GM19328 (cell line): ENCODE data around the gene UBAP2.
A peak's percentile ranks its signal among the peaks of the same experiment; 100 is the strongest.
"Not testable (repeated sequence)": the region's sequence is repeated elsewhere in the genome, so short reads cannot be mapped to it uniquely, and the experiment has no call there.

Experiments used
- ATAC-seq: cut with Tn5 transposase; IDR thresholded peaks from one replicate; pipeline ENCODE4 v1.9.1; 2021; ENCODE audit warnings: mild to moderate bottlenecking, moderate library complexity; ENCODE audit not compliant: unreplicated experiment

UBAP2 gene

DNA sequence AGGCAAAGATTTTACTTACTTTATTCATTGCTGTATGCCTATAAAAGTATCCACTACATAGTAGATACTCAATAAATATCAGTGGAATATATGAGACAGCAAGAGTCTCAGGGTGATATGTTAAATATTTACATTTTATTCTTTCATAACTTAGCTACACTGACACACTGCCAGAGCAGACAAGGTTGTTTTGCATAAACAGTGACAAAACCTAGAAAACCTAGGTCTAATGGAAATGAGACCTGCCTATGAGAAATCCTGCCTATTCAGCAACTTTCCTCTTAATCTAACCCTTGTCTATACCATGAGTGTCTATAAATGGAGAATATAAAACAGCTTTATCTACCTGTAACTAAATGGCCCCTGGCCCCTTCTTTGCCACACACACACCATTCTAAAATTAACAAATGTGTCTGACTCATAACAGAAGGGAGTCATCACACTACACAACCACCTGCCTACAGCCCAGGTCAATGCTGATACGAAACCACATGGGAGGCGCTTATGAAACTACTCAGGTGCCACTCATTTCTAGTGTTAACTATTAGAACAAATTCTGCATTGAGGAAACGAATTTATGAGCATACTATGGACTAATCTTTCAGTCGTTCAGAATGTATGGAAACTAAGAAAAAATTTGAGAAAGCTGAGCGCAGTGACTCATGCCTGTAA, 60.3 kb downstream of the UBAP2 start:
- peak; percentile 94 for ATAC-seq

DNA sequence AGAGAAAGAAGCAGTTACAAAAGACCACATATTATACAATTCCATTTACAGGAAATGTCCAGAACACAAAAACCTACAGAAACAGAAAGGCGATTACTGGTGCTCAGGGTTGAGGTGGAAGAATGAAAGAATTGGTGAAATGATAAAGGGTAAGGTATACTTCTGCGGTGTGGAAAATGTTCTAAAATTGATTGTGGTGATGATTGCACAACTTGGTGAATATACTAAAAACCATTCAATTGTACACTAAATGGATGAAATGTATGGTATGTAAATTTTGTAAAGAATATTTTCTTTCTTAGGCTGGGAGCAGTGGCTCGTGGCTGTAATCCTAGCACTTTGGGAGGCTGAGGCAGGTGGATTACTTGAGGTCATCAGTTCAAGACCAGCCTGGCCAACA, 72.3 kb downstream of the UBAP2 start:
- ATAC-seq = no peak

DNA sequence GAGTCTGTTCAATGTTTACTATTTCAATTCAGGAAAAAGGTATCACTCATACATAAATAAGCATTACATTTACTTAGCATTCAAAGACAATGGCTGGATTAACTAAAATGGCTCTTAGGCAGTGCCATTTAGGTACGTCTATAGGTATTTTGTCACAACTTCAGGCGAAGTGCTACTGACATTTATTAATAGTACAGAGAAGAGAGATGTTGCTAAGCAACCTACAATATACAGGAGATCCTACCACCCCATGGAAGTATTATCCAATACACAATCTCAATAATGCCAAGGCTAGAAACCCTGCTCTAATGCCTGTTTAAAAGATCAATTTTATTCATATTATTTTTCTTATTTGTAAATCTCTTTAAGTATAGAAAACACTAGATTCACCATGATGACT, 76.0 kb downstream of the UBAP2 start:
- no peak for ATAC-seq

DNA sequence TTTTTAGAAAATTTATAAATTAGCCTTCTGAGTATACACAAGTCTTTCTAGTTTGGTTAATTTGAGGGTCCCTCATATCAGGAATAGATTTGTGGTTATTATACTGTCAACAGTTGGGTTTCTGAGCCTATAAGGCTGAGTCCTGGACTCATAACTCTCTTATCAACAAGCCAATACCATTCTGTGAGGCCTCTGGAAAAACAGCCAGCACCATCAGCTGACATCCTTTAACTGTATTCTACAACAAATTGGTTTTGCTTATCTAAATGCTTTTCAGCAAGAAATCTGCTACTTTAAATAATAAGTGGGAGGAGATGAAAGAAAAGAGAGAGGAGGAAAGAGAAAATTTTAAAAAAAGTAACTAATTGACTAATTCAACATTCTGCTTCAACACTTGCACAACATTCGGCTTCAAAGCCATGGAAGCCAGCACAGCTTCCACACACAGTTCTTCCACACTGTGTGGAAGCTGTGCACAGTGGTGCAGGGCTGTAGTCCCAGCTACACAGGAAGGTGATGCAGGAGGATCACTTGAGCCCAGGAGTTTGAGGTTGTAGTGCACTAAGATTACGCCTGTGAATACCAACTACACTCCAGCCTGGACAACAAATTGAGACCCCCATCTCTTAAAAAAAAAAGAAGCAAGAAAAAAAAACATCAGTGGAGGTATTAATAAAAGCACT, 84.5 kb downstream of the UBAP2 start:
- ATAC-seq = no peak

DNA sequence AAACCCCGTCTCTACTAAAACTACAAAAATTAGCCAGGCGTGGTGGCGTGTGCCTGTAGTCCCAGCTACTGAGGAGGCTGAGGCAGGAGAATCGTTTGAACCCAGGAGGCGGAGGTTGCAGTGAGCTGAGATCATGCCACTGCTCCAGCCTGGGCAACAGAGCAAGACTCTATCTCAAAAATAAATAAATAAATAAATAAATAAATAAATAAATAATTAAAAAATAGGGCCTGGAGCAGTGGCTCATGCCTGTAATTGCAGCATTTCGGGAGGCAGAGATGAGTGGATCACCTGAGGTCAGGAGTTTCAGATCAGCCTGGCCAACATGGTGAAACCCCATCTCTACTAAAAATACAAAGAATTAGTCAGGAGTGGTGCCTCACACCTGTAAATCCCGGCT, 86.2 kb downstream of the UBAP2 start:
- not testable (repeated sequence) for ATAC-seq

DNA sequence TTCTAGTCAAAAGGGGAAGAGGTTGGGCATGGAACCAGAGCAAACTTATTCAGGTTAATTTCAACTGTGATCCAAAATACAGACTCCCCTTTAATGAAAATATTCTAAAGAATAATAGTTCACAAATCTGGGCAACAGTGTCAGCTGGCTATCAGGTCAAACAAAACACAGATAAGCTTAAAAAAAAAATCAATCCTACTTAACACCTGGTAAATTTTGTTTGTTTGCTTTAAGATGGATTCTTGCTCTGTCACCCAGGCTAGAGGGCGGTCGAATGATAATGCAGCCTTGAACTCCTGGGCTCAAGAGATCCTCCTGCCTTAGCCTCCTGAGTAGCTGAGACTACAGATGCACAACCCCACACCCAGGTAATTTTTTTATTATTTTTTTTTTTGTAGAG, 89.0 kb downstream of the UBAP2 start:
- no peak for ATAC-seq

DNA sequence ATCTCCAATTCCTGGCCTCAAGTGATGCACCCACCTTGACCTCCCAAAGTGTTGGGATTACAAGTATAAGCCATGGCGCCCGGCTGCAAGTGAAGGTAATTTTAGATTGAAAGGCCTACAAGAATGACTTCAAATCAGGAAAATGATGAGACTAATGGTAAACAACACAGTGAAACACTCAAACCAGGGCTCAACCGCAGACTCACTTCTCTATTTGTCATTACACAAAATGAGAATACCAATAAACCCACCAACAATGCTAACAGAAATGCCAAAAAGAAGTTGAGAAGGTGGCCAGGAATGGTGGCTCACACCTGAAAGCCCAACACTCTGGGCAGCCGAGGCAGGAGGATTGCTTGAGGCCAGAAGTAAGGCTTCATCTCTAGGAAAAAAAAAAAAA, 92.1 kb downstream of the UBAP2 start:
- no peak for ATAC-seq

DNA sequence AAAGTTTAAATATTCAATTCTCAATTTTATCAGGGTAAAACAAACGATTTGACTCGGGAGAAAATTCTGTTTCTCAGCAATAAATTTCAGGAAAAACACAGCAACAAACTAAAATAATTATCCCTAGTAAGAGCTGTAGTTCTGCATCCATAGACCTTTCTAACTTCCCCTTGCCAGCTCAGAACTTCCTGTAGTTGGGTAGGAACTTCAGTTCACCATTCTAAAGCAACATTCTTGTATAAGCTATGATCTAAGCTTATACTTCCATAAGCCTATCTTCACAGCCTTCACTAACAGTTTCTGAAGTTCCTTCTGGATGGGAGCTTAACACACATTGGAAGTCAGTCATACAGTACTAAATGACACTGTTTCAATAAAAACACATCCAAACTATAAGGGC, 96.6 kb downstream of the UBAP2 start:
- ATAC-seq = no peak

DNA sequence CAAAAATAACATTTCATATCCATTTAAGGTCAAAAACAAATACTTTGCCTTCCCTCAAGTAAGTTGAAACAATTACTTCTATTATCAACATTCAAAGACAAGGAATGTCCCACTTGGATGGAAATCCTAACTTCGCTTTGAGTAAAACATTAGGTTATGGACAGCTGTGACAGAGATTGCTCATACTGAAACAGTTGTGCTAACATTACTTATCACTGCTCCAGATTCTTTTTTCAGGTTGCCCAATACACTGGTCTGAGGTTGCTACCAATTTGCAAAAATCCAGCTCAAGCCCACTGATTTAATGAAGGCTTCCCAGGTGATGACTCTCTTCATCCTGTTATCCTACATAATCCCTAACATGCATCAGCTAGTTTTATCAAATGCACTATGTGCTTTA, 98.3 kb downstream of the UBAP2 start:
- no peak for ATAC-seq

DNA sequence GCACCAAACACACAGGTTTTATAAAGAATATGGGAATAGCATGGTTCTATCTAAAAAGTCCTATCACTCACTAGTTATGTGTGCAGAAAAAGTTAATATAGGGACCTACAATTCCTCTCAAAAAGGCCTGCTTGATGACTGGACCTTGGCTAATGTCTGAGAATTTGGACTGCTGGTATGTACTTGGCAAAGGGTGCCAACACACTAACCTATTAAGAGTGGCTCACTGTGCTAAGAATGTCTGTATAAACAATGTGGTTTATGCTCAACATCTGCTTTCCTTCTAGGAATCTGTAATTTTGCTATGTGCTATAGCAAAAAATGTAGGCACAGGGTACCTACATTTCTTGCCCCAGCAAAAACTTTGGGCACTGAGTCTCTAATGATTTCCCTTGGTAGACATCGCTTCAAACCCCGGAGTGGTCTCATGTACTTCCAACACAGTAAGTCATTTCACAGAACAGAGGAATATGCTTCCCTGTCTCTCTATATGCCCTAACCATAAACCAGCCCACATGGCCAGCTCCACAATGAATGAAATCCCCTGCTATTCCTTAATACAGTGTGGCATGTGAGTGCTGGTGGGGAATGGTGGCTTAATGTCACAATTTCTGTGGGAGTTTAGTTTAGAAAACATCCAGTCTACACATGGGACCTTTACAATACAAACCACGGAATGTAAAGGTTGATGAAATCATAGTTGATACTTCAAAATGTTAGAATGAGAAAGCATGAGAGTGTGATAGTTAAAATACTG, 101.7 kb downstream of the UBAP2 start:
- no peak for ATAC-seq

DNA sequence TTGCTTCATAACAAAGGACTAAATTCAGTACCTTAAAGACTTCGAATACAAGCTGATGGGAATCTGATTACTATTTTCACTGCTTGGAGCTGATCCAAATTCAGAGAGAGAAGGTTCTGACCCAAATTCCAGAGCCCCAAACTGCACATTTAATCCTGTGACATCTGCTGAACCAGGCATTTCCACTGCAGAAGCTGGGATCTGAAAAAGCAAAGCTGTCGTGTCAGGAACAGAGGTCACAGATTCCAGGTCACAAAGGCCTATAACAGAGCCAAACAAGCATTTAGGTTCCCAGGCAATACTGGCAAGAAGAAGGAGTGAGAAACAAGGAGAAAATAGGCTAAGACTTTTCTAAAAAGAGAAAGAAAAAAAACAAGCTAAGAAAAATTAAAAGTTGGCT, 105.3 kb downstream of the UBAP2 start:
- ATAC-seq = no peak

DNA sequence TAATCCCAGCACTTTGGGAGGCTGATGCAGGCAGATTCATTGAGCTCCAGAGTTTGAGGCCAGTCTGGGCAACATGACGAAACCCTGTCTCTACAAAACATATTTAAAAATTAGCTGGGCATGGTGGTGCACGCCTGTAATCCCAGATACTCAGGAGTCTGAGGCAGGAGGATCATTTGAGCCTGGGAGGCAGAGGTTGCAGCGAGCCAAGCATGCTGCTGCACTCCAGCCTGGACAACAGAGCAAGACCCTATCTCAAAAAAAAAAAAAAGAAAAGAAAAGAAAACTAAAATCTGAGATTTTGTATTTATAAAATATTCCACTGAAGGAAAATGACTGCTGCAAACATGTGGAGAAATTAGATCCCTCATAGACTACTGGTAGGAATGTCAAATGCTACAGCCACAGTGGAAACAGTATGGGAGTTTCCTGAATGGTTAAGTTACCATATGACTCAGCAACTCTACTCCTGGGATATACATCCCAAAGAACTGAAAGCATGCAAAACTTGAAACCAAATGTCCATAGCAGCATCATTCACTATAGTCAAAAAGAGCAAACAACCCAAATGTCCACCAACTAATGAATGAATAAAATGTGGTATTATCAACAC, 106.1 kb downstream of the UBAP2 start:
- ATAC-seq = no peak

DNA sequence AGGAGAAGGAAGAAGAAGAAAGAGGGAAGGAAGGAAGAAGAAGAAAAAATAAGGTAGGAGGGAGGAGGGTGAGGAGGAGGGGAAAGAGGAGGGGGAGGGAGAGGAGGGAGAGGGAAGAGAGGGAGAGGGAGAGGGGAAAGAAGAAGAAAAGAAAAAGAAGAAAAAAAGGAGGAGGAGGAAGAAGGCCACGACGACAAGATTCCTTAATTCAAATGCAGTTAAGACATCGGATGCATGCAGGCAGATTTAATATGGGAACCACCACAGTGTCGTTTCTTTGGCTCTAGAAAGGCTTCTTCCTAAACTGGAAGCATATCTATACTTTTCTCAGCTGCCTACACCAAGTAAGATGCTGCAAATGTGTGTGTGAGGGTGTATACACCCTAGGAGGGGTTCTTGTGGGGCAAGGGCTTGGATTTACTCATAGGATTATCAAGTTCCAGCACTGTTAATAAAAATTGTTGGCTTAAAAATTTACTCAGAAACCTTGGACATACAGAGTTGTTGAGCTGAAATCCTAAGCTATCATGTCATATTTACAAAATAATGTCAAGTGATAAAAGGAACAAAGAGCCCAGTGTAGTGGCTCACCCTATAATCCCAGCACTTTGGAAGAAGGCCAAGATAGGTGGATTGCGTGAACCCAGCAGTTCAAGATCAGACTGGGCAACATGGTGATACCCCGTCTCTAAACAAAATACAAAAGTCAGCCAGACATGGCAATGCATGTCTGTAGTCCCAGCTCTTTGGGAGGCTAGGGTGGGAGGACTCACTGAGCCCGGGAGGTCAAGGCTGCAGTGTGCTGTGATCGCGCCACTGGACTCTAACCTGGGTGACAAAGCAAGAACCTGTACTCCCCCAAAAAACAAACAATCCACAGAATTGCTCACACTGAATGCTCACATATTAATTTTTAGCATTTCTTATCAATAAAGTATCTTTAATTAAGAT, 108.5 kb downstream of the UBAP2 start:
- no peak for ATAC-seq

DNA sequence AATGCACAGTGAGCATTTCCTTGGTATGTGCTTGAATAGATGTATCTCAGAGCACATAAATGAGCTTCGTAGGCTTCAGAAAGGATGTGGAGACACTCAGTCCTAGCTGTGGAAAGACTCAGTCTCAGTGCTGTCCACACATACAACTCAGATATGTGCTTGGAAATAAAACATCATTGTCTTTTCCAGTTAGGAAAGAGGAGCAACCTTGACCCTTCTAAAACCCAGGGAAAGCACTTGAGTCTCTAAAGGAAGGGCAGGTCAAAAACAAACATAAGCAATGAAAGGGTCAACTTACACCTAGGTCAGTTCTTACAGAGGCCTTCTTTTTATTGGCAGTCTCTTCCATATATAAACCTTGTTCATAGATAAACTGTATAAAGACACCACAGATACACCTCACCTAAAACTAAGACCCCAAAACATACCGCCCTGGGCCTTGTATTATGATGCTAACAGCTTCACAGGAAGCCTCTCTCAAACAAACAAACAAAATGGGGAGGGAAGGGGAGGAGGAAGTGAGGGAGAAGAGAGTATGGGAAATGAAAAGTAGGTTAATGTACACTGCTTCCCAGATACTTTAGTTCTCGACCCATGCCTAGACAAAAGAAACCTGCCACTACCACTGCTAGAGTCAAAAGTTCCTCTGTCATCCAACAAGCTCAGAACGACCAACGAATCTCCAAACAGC, 114.4 kb downstream of the UBAP2 start:
- ATAC-seq = no peak

DNA sequence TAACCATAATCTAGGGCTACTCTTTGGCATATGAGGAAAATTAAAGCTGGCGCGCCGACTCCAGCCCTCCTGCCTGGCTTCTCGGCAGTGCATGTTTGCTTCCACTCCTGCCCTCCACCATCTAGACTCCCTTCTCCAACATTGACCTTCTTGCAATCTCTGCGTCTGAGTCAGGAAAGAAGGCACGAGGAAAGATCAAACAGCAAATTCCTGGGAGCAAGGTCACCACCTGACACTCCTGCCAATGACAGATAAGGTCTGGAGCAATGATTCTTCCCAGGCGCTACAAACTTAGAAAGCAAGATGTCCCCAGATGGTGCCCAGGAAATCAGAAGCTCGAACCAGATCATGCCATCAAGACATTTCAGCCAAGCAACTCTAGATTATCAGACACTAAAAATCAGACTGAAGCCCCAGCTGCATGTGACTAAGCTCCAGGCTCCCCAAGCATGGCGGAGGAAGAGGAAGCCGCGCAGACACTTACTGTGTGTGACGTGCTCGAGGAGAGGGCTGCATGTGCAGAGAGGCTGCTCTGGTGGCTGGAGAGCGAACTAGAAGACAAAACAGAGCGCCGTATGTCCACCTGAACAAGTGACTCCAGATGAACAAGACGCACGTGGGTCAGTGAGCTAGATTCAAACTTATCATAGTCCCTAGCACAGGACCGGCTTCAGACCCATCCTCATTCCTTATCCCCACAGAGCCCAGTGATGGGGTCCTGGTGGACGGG, 116.4 kb downstream of the UBAP2 start:
- no peak for ATAC-seq

DNA sequence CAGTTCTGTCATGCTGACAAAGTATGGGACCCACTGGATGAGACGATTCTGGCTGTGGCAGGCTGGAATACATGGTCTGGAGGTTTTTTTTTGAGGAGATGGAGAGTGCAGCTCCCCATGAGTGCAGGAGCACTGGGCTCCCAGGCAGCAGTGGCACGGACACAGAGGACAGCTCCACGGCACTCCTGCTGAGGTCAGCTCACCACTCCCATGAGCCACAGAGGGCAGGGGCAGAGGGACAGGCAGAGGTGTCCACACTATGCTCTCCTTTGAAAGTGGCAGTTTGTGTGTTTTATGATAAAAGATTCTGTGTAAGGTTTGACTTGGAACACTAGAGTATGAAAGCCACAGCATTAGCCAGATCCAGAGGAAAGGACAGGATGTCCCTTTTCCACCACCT, 117.4 kb downstream of the UBAP2 start:
- ATAC-seq = no peak

DNA sequence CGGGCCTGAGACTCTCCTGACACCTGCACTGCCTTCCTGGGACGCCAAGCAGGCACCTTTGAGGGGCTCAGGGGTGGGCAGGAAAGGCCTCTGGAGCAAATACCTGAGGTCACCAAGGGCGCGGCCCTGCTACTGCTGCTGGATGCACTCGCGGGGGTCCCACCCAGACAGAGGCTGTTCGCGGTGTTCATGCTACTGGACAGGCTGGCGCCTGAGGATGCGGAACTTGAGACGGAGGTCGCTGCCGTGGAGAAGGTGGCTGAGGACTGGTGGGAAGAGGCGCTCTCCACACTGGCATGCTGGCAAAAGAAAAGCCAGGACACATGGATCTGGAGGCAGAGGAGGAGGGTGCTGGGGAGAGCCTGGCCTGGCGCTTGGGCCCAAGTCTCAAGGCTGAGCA, 121.0 kb downstream of the UBAP2 start:
- ATAC-seq = no peak

DNA sequence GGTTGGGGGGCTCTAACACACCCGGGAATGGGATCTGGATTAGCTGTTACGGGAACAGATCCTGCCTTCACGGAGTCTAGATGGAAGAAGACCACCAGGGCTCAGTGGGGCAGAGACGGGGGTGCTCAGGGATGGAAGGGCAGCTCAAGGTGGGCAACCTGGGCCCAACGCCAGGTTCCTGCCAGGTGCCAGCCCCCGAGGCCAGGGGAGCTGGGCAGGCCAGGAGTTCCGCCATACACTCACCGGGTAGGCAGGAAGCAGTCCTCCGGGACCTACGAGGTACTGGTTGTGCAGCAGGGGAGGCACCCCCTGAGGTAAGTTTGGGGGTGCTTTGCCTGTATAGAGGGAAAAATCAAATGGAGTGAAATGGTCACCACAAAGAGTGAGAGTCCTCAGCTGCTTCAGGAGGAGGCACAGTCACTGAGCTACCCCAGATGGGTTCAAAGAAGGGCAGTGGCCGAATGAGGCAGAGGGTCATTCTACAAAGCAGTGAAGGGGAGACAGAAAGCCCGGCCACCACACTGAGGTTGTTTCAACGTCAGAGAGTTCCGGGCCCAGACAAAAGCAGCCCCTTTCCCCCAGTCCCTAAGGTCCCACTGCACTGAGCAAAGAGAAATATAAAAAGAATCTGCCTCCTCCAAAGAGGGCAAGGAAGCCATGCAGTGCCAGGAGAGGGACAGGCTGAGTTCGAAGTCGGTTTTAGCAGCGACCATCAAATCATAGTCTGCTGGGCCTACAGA, 121.8 kb downstream of the UBAP2 start:
- ATAC-seq = no peak
